ENCODE results near the gene MYBPC2. TPM values are rescaled to one million over a fixed set of nuclear protein-coding genes. Genes with fewer than 3 reads are reported as not detected.

The MYBPC2 gene
- total and polyA plus RNA-seq, 9 of the 15 experiments (the other 6 are each of a cell fraction or from before 2014, with no cell fraction given) = 0.01 to 0.14 (median 0.04) TPM; not detected in 6

- TF ChIP-seq ZFX (CRISPR knock-in tag; IDR thresholded peaks at IDR 0.05) (peak; percentile 97), HBP1 (CRISPR knock-in tag; IDR thresholded peaks at IDR 0.05) (peak; percentile 85), SP1 (CRISPR knock-in tag; IDR thresholded peaks at IDR 0.05) (peak; percentile 96), FOXP1 (CRISPR knock-in tag; IDR thresholded peaks at IDR 0.05) (peak; percentile 73; the same call in 1 of the 2 replicates), KAT7 (CRISPR knock-in tag; IDR thresholded peaks at IDR 0.05; ENCODE audit: borderline replicate concordance) (0 out of 2 replicates have a peak, but pooled peaks have one; percentile 60), ZNF347 (CRISPR knock-in tag; IDR thresholded peaks at IDR 0.05; ENCODE audit: low read depth) (no peak), NR2F6 (CRISPR knock-in tag; IDR thresholded peaks at IDR 0.05) (no peak), SMARCA5 (IDR thresholded peaks at IDR 0.05) (no peak), UBTF (IDR thresholded peaks at IDR 0.05; ENCODE audit: borderline replicate concordance in 1 of 2, low read depth in 2 of 2, low read length in 2 of 2) (peak in 1 of 2 experiments; percentile 74; a peak in 1 of 4 replicates)
- TF ChIP-seq, protein P1, sequence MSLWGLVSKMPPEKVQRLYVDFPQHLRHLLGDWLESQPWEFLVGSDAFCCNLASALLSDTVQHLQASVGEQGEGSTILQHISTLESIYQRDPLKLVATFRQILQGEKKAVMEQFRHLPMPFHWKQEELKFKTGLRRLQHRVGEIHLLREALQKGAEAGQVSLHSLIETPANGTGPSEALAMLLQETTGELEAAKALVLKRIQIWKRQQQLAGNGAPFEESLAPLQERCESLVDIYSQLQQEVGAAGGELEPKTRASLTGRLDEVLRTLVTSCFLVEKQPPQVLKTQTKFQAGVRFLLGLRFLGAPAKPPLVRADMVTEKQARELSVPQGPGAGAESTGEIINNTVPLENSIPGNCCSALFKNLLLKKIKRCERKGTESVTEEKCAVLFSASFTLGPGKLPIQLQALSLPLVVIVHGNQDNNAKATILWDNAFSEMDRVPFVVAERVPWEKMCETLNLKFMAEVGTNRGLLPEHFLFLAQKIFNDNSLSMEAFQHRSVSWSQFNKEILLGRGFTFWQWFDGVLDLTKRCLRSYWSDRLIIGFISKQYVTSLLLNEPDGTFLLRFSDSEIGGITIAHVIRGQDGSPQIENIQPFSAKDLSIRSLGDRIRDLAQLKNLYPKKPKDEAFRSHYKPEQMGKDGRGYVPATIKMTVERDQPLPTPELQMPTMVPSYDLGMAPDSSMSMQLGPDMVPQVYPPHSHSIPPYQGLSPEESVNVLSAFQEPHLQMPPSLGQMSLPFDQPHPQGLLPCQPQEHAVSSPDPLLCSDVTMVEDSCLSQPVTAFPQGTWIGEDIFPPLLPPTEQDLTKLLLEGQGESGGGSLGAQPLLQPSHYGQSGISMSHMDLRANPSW (CRISPR knock-in tag; IDR thresholded peaks at IDR 0.05) = peak; percentile 79; the same call in 1 of the 2 replicates
- TF ChIP-seq, protein P2, sequence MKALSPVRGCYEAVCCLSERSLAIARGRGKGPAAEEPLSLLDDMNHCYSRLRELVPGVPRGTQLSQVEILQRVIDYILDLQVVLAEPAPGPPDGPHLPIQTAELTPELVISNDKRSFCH (CRISPR knock-in tag; IDR thresholded peaks at IDR 0.05) = no peak
- TF ChIP-seq, protein P2 (tag; IDR thresholded peaks at IDR 0.05) = peak; percentile 74; the same call in 1 of the 2 replicates
- TF ChIP-seq, protein P3, sequence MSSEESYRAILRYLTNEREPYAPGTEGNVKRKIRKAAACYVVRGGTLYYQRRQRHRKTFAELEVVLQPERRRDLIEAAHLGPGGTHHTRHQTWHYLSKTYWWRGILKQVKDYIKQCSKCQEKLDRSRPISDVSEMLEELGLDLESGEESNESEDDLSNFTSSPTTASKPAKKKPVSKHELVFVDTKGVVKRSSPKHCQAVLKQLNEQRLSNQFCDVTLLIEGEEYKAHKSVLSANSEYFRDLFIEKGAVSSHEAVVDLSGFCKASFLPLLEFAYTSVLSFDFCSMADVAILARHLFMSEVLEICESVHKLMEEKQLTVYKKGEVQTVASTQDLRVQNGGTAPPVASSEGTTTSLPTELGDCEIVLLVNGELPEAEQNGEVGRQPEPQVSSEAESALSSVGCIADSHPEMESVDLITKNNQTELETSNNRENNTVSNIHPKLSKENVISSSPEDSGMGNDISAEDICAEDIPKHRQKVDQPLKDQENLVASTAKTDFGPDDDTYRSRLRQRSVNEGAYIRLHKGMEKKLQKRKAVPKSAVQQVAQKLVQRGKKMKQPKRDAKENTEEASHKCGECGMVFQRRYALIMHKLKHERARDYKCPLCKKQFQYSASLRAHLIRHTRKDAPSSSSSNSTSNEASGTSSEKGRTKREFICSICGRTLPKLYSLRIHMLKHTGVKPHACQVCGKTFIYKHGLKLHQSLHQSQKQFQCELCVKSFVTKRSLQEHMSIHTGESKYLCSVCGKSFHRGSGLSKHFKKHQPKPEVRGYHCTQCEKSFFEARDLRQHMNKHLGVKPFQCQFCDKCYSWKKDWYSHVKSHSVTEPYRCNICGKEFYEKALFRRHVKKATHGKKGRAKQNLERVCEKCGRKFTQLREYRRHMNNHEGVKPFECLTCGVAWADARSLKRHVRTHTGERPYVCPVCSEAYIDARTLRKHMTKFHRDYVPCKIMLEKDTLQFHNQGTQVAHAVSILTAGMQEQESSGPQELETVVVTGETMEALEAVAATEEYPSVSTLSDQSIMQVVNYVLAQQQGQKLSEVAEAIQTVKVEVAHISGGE (CRISPR knock-in tag; IDR thresholded peaks at IDR 0.05) = peak in 1 of 3 experiments; percentile 97; a peak in 3 of 6 replicates
Measured at GRCh38 chr19:50511069-50511822, 78.6 kb downstream of the MYBPC2 start, which contains the start of gene JOSD2 (continued).

Data from K562 (cell line).